GM19468 (cell line): ENCODE measurements around the gene BIRC3.
A peak's percentile ranks its signal among the peaks of the same experiment; 100 is the strongest.
"Not testable (repeated sequence)": the region's sequence is repeated elsewhere in the genome, so short reads cannot be mapped to it uniquely, and the experiment has no call there.

Experiments
- ATAC-seq: cut with Tn5 transposase; IDR thresholded peaks from one replicate; pipeline ENCODE4 v1.9.1; 2021; ENCODE audit warnings: mild to moderate bottlenecking, moderate library complexity, moderate number of reproducible peaks; ENCODE audit not compliant: unreplicated experiment; ENCODE audit errors: extremely low read depth

The BIRC3 gene

GRCh38 chr11:102293873-102294601, 23.2 kb upstream of the BIRC3 start:
- peak; percentile 92 for ATAC-seq

GRCh38 chr11:102295045-102295444, 22.2 kb upstream of the BIRC3 start:
- ATAC-seq: no peak

- ATAC-seq: not testable (repeated sequence)
These were observed 20.5 kb upstream of the BIRC3 start for GRCh38 chr11:102296757-102297156.

DNA sequence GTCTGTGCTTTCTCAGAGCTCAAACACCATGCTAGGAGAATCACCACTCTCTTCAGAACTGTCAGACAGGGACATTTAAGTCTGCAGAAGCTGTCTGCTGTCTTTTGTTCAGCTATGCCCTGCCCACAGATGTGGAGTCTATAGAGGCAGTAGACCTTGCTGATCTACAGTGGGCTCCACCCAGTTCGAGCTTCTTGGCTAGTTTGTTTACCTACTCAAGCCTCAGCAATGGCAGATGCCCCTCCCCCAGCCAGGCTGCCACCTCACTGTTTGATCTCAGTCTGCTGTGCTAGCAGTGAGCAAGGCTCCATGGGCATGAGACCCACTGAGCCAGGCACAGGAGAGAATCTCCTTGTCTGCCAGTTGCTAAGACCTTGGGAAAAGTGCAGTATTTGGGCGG, 16.4 kb upstream of the BIRC3 start:
- not testable (repeated sequence) for ATAC-seq

GRCh38 chr11:102302241-102302640, 15.0 kb upstream of the BIRC3 start:
- ATAC-seq: no peak

GRCh38 chr11:102304686-102305085, 12.6 kb upstream of the BIRC3 start:
- no peak for ATAC-seq

GRCh38 chr11:102305352-102306047, 11.8 kb upstream of the BIRC3 start:
- no peak for ATAC-seq

GRCh38 chr11:102306048-102306597, 11.2 kb upstream of the BIRC3 start:
- no peak for ATAC-seq

GRCh38 chr11:102306817-102307726, 10.2 kb upstream of the BIRC3 start:
- no peak for ATAC-seq

- ATAC-seq: no peak
These were observed 9.6 kb upstream of the BIRC3 start for GRCh38 chr11:102307727-102308038.

GRCh38 chr11:102309621-102310541, 7.4 kb upstream of the BIRC3 start:
- ATAC-seq: no peak

DNA sequence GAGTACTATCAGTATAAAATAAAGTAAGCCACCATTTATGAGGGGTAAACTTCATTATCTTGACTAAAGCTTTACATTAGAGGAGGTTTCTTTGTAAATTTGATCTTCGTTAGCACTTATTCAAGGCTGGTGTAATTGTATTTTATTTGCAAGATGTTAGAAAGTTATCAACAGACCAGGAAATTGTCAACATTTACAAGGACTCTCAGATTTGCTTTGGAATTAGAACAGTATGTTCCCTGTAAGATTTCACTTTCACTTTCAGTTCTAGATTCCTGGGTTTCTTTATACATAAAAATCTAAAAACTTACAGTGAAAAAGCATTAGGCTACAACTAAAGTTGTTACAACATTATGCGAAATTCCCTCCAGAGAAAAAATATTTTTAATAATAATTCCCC, 4.6 kb upstream of the BIRC3 start:
- no peak for ATAC-seq

GRCh38 chr11:102313238-102313940, 3.9 kb upstream of the BIRC3 start:
- ATAC-seq: no peak

DNA sequence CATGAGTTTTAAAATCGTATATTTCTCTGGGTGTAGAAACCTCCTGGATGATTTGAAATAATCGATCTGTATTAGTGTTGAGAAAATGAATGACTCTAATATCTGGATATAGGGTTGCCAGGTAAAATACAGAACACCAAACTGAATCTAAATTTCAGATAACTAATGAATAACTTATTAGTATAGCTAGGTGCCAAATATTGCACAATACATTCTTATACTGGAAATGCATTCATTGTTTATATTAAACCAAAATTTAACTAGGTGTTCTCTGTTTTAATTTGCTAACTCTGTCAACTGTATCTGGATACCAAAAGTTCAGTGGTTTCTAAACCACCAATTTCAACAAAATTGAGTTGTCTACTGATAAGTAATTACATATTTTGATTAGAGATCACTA, 2.5 kb upstream of the BIRC3 start:
- no peak for ATAC-seq

GRCh38 chr11:102316346-102316904, 859 bp upstream of the BIRC3 start:
- ATAC-seq: no peak

GRCh38 chr11:102317768-102318103, 452 bp downstream of the BIRC3 start:
- ATAC-seq: no peak

DNA sequence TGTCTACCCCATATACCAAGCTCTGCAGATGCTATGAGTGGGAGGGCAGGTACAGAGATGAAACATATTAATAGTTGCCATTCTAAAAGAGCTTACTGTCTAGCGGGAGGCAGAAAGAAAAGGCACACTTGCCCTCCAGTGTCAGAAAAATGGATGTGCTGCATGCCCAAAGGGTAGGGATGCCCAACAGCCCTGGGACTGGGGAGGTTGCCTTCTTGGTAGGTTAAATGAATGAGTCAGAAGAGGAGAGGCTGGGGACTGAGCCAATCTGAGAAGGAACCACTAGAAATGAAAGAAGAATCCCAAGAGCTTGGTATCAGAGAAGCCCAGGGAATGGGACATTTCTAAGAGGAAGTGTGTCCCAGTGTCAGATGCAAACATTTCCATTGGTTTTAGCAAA, 1.2 kb downstream of the BIRC3 start:
- ATAC-seq: no peak

- no peak for ATAC-seq
These were observed 2.3 kb downstream of the BIRC3 start for GRCh38 chr11:102319544-102319943.

DNA sequence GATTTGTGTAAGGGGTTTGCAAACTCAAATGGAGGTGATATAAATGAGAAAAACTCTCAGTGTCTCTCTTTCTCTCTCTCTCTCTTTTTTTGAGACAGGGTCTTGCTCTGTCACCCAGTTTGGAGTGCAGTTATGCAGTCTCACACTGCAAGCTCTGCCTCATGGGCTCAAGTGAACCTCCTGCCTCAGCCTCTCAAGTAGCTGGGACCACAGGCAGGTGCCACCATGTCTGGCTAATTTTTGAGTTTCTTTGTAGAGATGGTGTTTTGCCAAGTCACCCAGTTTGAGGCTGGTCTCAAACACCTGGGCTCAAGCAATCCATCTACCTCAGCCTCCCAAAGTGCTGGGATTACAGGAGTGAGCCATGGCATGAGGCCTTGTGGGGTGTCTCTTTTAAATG, 2.9 kb downstream of the BIRC3 start:
- no peak for ATAC-seq
